Measurements from ENCODE around the gene BICRA. TPM values are rescaled to one million over a fixed set of nuclear protein-coding genes. Genes with fewer than 3 reads are reported as not detected.
A peak's percentile ranks its signal among the peaks of the same experiment; 100 is the strongest.

BICRA gene
- polyA plus RNA-seq, 3 donors = 0.08 to 4.6 TPM; not detected in 1

GRCh38 chr19:47614559-47614958, 5.6 kb downstream of the BICRA start:
- Histone ChIP-seq H2AFZ (ENCODE audit: insufficient read depth, low read depth, low read length, poor library complexity, severe bottlenecking) (no peak overlapping the region), H4K20me1 (ENCODE audit: insufficient read depth, low read length) (peaks cover 95% of the 10 kb centered on the region), H3K79me2 (ENCODE audit: insufficient read depth, low read length) (peaks cover 94% of the 10 kb centered on the region), H3K9ac (ENCODE audit: insufficient read depth, low read length, poor library complexity, severe bottlenecking) (no peak overlapping the region), H3K4me1 (ENCODE audit: control insufficient read depth in 1 of 2, insufficient read depth in 2 of 2, low read length in 2 of 2) (peaks cover 26 to 34% of the 10 kb centered on the region in 2 donors), H3K9me3 (replicated peaks in 1 of 2; ENCODE audit: control insufficient read depth in 1 of 2, insufficient read depth in 1 of 2, low read length in 2 of 2) (no peaks in the 10 kb centered on the region), H3K4me3 (replicated peaks in 1 of 3; ENCODE audit: low read depth in 2 of 3, low read length in 3 of 3) (no peak overlapping the region), H3K4me2 (replicated peaks; ENCODE audit: extremely low read depth, low read length, poor library complexity, severe bottlenecking) (no peak overlapping the region), H3K27me3 (ENCODE audit: control insufficient read depth in 2 of 2, insufficient read depth in 2 of 2, low read length in 2 of 2) (no peaks in the 10 kb centered on the region), H3K27ac (ENCODE audit: low read depth in 1 of 2, low read length in 2 of 2) (no peak overlapping the region), H3K36me3 (replicated peaks in 1 of 2; ENCODE audit: control insufficient read depth in 1 of 2, insufficient read depth in 2 of 2, low read length in 2 of 2) (peaks cover 4 to 15% of the 10 kb centered on the region in 2 donors)
- WGBS (ENCODE audit: insufficient coverage) = 91% methylated on average over 4 of the region's 10 CpGs
- Mint-ChIP-seq H3K27me3 (ENCODE audit: low read depth in 3 of 3) (peaks cover 0 to 2% (median 1%) of the 10 kb centered on the region in 3 donors), H3K4me1 (peaks cover 39% of the 10 kb centered on the region), H3K9me3 (peaks cover 0 to 2% (median 0%) of the 10 kb centered on the region in 7 donors), H3K27ac (peak overlapping the region in 1 of 7 donors; percentile 4), H3K4me3 (no peak overlapping the region), H3K36me3 (peaks cover 10 to 36% of the 10 kb centered on the region in 2 donors)
- DNase-seq = no peak
- intact Hi-C loops (cut with micrococcal nuclease) = loop anchor here in 1 of 2 donors (5.0 kb wide), 1 partner anchor 48 kb away; no protein-coding TSS in a partner anchor
- no peak for TF ChIP-seq CTCF (IDR thresholded peaks at IDR 0.05)

- Mint-ChIP-seq H3K4me1 (peaks cover 43% of the 10 kb centered on the region), H3K27me3 (ENCODE audit: low read depth in 3 of 3) (peaks cover 0 to 2% (median 1%) of the 10 kb centered on the region in 3 donors), H3K9me3 (peaks cover 0 to 2% (median 0%) of the 10 kb centered on the region in 7 donors), H3K4me3 (no peak overlapping the region), H3K36me3 (peaks cover 17 to 43% of the 10 kb centered on the region in 2 donors), H3K27ac (peak overlapping the region in 2 of 7 donors; percentile 13 to 37)
- peaks cover 4 to 21% of the 10 kb centered on the region in 2 donors for H3K36me3 ChIP-seq (replicated peaks in 1 of 2; ENCODE audit: control insufficient read depth in 1 of 2, insufficient read depth in 2 of 2, low read length in 2 of 2)
- peaks cover 97% of the 10 kb centered on the region for H4K20me1 ChIP-seq (ENCODE audit: insufficient read depth, low read length)
- WGBS (ENCODE audit: insufficient coverage) = 89% methylated on average over 4 of the region's 7 CpGs
- no peak overlapping the region for H3K9ac ChIP-seq (ENCODE audit: insufficient read depth, low read length, poor library complexity, severe bottlenecking)
- peaks cover 24 to 27% of the 10 kb centered on the region in 2 donors for H3K4me1 ChIP-seq (ENCODE audit: control insufficient read depth in 1 of 2, insufficient read depth in 2 of 2, low read length in 2 of 2)
- no peak overlapping the region for H3K27ac ChIP-seq (ENCODE audit: low read depth in 1 of 2, low read length in 2 of 2)
- H3K27me3 ChIP-seq (ENCODE audit: control insufficient read depth in 2 of 2, insufficient read depth in 2 of 2, low read length in 2 of 2) = no peaks in the 10 kb centered on the region
- intact Hi-C loops (cut with micrococcal nuclease) = no loop called here
- no peak for TF ChIP-seq CTCF (IDR thresholded peaks at IDR 0.05)
- H3K9me3 ChIP-seq (replicated peaks in 1 of 2; ENCODE audit: control insufficient read depth in 1 of 2, insufficient read depth in 1 of 2, low read length in 2 of 2) = no peaks in the 10 kb centered on the region
- no peak for DNase-seq
- H2AFZ ChIP-seq (ENCODE audit: insufficient read depth, low read depth, low read length, poor library complexity, severe bottlenecking) = no peak overlapping the region
- no peak overlapping the region for H3K4me2 ChIP-seq (replicated peaks; ENCODE audit: extremely low read depth, low read length, poor library complexity, severe bottlenecking)
- H3K4me3 ChIP-seq (replicated peaks in 1 of 3; ENCODE audit: low read depth in 2 of 3, low read length in 3 of 3) = no peak overlapping the region
- peaks cover 94% of the 10 kb centered on the region for H3K79me2 ChIP-seq (ENCODE audit: insufficient read depth, low read length)
These were observed 6.3 kb downstream of the BICRA start for GRCh38 chr19:47615230-47615629.

All from CD14-positive monocyte (primary cell).